Natural killer cell treated with Interleukin-12 subunit alpha and Interleukin-12 subunit beta and Interleukin-15 and Interleukin-18, amount 100 ng/mL, for 72 hours (primary cell): ENCODE measurements around the gene SPATA9. TPM values are rescaled to one million over a fixed set of nuclear protein-coding genes. Genes with fewer than 3 reads are reported as not detected.
"Not testable (repeated sequence)": the region's sequence is repeated elsewhere in the genome, so short reads cannot be mapped to it uniquely, and the experiment has no call there.

Experiments
- ATAC-seq, 2 donors: fragments of 150-1000 bp; cut with Tn5 transposase in 1 of 2; sonication (Bioruptor Pico), chemical (Tn5 transposase) in 1 of 2; 2 replicates each; pipeline ENCODE4 v1.10.0; 2021
- DNase-seq: peaks from one replicate; pipeline ENCODE4 v3.0.0; 2022; ENCODE audit warnings: low spot score
- H3K27ac Mint-ChIP-seq, 2 donors: 1 replicate in 1 of 2; 2 replicates in 1 of 2; pipeline ENCODE4 v1.8.0; 2022; ENCODE audit warnings: mixed read lengths in 2 of 2, mild to moderate bottlenecking in 1 of 2, moderate library complexity in 1 of 2
- H3K27me3 Mint-ChIP-seq, 2 donors: 1 replicate in 1 of 2; 2 replicates in 1 of 2; pipeline ENCODE4 v1.8.0; 2022; ENCODE audit warnings: mixed read lengths in 2 of 2
- H3K36me3 Mint-ChIP-seq: one replicate; pipeline ENCODE4 v1.8.0; 2022; ENCODE audit warnings: mixed read lengths
- H3K4me1 Mint-ChIP-seq, 2 donors: 1 replicate in 1 of 2; 2 replicates in 1 of 2; pipeline ENCODE4 v1.8.0; 2022; ENCODE audit warnings: low read depth in 2 of 2, mixed read lengths in 2 of 2, mild to moderate bottlenecking in 1 of 2
- H3K4me3 Mint-ChIP-seq: one replicate; pipeline ENCODE4 v1.8.0; 2022; ENCODE audit warnings: mixed read lengths
- H3K9me3 Mint-ChIP-seq: 2 replicates; pipeline ENCODE4 v1.8.0; 2022; ENCODE audit warnings: mixed read lengths
- total RNA-seq, 2 donors: library from RNA; stranded (reverse); gene quantifications; one replicate each; pipeline ENCODE4 v1.2.3, GENCODE V29; 2022

The SPATA9 gene
- total RNA-seq, 2 donors from 2014 or later, result 1.4 to 1.9 TPM

DNA sequence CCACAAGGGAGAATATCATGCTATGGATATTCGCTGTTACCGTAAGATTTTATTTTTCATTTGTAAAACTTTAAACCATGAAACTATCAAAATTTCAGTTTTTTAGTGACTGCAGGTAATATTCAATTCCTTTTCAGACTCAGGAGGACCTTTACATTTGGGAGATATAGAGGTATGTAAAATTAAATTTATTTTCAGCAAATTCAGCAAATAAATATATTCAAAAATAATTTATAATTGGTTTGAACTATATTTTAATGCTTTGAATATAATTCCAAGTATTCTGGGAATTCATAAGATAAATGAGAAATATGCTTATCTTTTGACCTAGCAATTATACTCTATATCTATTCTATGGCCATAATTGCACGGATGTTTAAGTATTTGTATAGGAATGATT lies 28.6 kb downstream of the SPATA9 start:
- DNase-seq, result no peak
- ATAC-seq, result no peak
- Mint-ChIP-seq H3K4me3 (no peak overlapping the region), H3K9me3 (no peaks in the 10 kb centered on the region), H3K27ac (no peak overlapping the region), H3K36me3 (no peaks in the 10 kb centered on the region), H3K4me1 (no peaks in the 10 kb centered on the region), H3K27me3 (no peaks in the 10 kb centered on the region)

- H3K4me3 Mint-ChIP-seq, result no peak overlapping the region
- no peaks in the 10 kb centered on the region for H3K36me3 Mint-ChIP-seq
- DNase-seq, result no peak
- H3K27me3 Mint-ChIP-seq, result no peaks in the 10 kb centered on the region
- H3K4me1 Mint-ChIP-seq, result peaks cover 0 to 3% of the 10 kb centered on the region in 2 donors
- ATAC-seq, result no peak
- H3K27ac Mint-ChIP-seq, result no peak overlapping the region
- no peaks in the 10 kb centered on the region for H3K9me3 Mint-ChIP-seq
These were observed 29.9 kb downstream of the SPATA9 start for GRCh38 chr5:95652849-95653248.

GRCh38 chr5:95649842-95650620 lies 32.8 kb downstream of the SPATA9 start:
- Mint-ChIP-seq H3K36me3 (no peaks in the 10 kb centered on the region), H3K27me3 (no peaks in the 10 kb centered on the region), H3K27ac (peak overlapping the region in 1 of 2 donors; percentile 3), H3K9me3 (no peaks in the 10 kb centered on the region), H3K4me3 (no peak overlapping the region), H3K4me1 (peaks cover 5 to 7% of the 10 kb centered on the region in 2 donors)
- DNase-seq (no peak), ATAC-seq (no peak)

DNA sequence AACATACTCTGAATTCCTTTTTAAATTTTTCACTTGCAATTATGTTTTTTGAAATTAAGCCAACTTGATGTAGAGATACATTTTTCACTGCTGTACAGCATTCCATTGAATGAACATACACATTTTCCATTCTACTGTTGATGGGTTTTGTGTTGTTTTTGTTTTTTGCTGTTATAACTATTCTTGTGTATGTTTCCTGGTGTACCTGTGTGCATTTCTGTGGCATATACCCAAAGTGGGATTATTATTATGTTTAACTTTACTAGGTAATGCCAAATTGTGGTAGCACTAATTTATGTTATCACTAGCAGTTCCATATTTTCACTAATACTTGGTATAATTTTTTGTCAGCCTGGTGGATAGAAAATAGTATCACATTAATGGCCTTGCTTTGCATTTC lies 33.5 kb downstream of the SPATA9 start:
- Mint-ChIP-seq H3K27ac (no peak overlapping the region), H3K4me1 (peaks cover 9% of the 10 kb centered on the region in 2 donors), H3K9me3 (no peaks in the 10 kb centered on the region), H3K36me3 (no peaks in the 10 kb centered on the region), H3K27me3 (no peaks in the 10 kb centered on the region), H3K4me3 (no peak overlapping the region)
- ATAC-seq (no peak), DNase-seq (no peak)

GRCh38 chr5:95647886-95648860 lies 34.6 kb downstream of the SPATA9 start:
- peaks cover 13 to 14% of the 10 kb centered on the region in 2 donors for H3K4me1 Mint-ChIP-seq
- no peaks in the 10 kb centered on the region for H3K9me3 Mint-ChIP-seq
- ATAC-seq (no peak), DNase-seq (no peak)
- H3K36me3 Mint-ChIP-seq, result no peaks in the 10 kb centered on the region
- peak overlapping the region; percentile 55 for H3K4me3 Mint-ChIP-seq
- peak overlapping the region in 1 of 2 donors; percentile 59 for H3K27ac Mint-ChIP-seq
- H3K27me3 Mint-ChIP-seq, result no peaks in the 10 kb centered on the region

DNA sequence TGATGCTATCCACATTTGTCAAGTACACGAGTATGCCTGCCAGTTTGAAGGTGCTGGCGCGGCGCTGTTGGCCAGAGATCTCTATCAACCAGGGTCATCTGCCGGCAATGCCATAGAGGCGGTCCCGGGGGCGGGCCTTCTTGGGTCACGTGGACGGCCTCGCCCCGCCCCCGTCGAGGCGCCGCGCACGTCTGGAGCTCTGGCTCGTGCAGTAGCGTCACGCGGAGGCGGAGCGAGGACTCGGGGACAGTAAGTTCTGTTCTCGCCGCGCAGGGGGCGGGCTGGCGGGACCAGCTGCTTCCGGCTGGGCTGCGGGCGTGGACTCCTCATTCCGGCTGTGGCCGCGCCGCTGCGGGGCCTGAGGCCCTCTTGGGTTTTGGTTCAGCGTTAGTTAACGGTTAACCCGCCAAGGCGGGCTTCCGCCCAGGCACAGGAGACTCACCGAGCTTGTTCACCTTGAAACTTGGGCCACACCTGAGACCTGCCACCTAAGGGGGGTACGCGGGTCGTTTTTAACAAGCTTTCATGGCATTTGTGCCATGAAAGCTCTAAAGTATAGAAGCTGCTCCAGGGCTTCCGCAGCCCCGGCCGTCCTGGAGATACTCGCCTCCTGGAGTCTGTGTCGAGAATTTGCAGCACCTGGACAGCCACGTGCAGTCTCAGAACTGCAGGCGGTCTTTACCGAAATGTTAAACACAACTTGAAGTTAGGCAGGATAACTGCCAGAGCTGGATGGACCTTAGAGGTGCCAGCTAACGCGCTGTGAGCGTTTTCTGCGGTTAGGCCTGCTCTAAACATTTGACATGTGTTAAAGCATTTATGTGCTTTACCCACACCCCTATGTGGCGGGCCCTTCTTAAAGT lies 36.0 kb downstream of the SPATA9 start, which contains the start of gene RFESD:
RFESD (plus strand) TSS at position 209 of the 863 bp plus-strand sequence. CDS start 5,495 bp downstream, outside the sequence.
- DNase-seq, result peak; percentile 99
- Mint-ChIP-seq H3K27ac (peak within 1 kb of the TSS; percentile 81 to 87), H3K9me3 (no peaks in the 10 kb centered on the region), H3K36me3 (no peaks in the 10 kb centered on the region), H3K27me3 (no peaks in the 10 kb centered on the region), H3K4me3 (peak within 1 kb of the TSS; percentile 76), H3K4me1 (peaks cover 13 to 14% of the 10 kb centered on the region in 2 donors)
- ATAC-seq, result peak; percentile 99 to 100

DNA sequence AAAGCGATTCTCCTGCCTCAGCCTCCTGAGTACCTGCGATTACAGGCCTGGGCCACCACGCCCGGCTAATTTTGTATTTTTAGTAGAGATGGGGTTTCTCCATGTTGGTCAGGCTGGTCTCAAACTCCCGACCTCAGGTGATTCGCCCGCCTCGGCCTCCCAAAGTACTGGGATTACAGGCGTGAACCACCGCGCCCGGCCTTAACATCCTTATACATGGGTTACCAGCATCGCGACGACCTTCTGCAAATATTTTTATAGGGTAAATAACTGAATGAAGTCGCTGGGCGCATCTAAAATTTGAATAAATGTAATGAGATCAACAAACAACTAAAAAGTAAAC lies 36.6 kb downstream of the SPATA9 start:
- H3K9me3 Mint-ChIP-seq, DNase-seq, H3K27me3 Mint-ChIP-seq, H3K36me3 Mint-ChIP-seq, ATAC-seq: not testable (repeated sequence)
- peaks cover 13 to 14% of the 10 kb centered on the region in 2 donors for H3K4me1 Mint-ChIP-seq
- H3K4me3 Mint-ChIP-seq, result peak overlapping the region; percentile 76
- H3K27ac Mint-ChIP-seq, result peak overlapping the region; percentile 81 to 87

DNA sequence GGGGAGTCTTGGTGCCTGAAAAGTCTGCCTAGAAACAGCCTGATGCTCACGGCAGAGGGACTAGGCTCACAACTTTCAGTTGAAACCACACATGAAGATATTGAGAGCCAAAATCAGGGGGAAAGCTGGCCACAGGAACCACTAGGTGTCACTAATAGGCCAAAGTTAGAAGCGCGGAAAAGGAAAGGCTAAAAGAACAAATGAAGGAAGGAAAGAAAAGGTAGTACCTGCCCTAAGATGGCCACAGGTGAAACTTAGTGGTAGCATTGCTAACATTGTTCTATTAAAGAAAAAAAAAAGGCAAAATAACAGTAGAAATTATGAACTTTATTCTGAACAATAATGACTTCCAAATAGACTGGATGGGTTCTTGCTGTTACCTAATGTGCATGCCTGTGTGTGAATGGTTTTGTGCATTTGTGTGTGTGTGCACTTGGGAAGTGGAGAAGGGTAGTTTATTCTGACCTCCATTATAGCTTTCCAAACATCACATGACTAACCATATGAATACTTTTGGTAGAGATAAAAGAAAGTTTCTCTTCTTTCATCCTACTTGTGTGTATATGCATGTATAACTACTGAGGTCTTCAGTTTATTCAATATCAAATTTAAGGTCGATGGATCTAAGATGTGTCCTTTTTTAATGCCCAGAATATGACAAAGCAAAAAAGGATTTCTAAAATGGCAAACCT lies 38.3 kb downstream of the SPATA9 start:
- Mint-ChIP-seq H3K4me1 (peaks cover 13 to 14% of the 10 kb centered on the region in 2 donors), H3K27ac (peak overlapping the region in 1 of 2 donors; percentile 20), H3K36me3 (no peaks in the 10 kb centered on the region), H3K9me3 (no peaks in the 10 kb centered on the region), H3K27me3 (peaks cover 2 to 3% of the 10 kb centered on the region in 2 donors), H3K4me3 (peak overlapping the region; percentile 36)
- DNase-seq, result no peak
- ATAC-seq, result no peak

- no peak for DNase-seq
- Mint-ChIP-seq H3K9me3 (no peaks in the 10 kb centered on the region), H3K27me3 (peaks cover 5 to 13% of the 10 kb centered on the region in 2 donors), H3K4me1 (peaks cover 13 to 14% of the 10 kb centered on the region in 2 donors), H3K27ac (no peak overlapping the region), H3K4me3 (no peak overlapping the region), H3K36me3 (no peaks in the 10 kb centered on the region)
- no peak for ATAC-seq
These were observed 39.6 kb downstream of the SPATA9 start for GRCh38 chr5:95643152-95643551.

DNA sequence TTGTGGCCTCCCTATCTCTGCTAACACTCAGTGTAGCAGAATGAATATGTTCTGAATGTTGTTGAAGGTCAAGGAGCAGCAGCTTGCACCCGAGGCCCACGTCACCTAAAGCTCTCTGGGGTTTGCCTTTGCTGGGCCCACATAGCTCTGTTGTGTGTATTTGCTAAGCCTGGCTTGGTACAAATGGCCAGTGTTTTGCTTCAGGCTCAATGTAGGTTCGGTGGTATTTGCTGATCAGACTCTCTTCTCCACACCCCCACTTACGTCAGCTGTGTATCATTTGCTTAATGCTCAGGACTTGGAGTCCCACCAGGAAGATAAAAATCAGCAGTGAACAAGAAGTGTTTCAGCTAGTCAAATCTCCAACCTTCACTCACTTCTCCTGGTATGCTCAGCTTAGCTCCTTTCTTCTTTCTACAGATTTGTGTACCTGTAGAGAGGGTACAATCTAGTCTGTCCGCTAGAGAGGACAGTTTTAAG lies 41.0 kb downstream of the SPATA9 start:
- Mint-ChIP-seq H3K27ac (no peak overlapping the region), H3K27me3 (peaks cover 5 to 14% of the 10 kb centered on the region in 2 donors), H3K4me1 (peaks cover 8 to 14% of the 10 kb centered on the region in 2 donors), H3K9me3 (no peaks in the 10 kb centered on the region), H3K4me3 (no peak overlapping the region), H3K36me3 (no peaks in the 10 kb centered on the region)
- DNase-seq, result no peak
- ATAC-seq, result no peak

- DNase-seq, result no peak
- Mint-ChIP-seq H3K4me3 (no peak overlapping the region), H3K27me3 (peaks cover 5 to 14% of the 10 kb centered on the region in 2 donors), H3K4me1 (no peaks in the 10 kb centered on the region), H3K9me3 (no peaks in the 10 kb centered on the region), H3K36me3 (no peaks in the 10 kb centered on the region), H3K27ac (no peak overlapping the region)
- no peak for ATAC-seq
These were observed 44.2 kb downstream of the SPATA9 start for GRCh38 chr5:95638632-95639031.

DNA sequence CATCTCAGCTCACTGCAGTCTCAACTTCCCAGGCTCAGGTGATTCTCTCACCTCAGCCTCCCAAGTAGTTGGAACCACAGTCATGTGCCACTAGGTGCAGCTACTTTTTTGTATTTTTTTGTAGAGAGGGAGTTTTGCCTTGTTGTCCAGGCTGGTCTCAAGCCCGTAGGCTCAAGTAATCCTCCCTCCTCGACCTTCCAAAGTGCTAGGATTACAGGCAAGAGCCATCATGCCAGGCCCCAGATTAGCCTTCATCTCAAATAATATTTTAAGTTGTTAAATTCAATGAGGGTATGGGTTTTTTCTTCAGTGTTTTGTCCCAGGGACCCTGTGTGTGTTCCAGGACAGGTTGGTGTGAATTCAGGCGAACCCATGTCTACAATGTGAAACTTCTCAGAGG lies 48.7 kb downstream of the SPATA9 start:
- H3K4me3 Mint-ChIP-seq, result no peak overlapping the region
- ATAC-seq (no peak), DNase-seq (no peak)
- H3K9me3 Mint-ChIP-seq, result peaks cover 11% of the 10 kb centered on the region
- peaks cover under 1 to 9% of the 10 kb centered on the region in 2 donors for H3K27me3 Mint-ChIP-seq
- peaks cover 12 to 14% of the 10 kb centered on the region in 2 donors for H3K4me1 Mint-ChIP-seq
- H3K36me3 Mint-ChIP-seq, result peaks cover 10% of the 10 kb centered on the region
- peak overlapping the region in 1 of 2 donors; percentile 32 for H3K27ac Mint-ChIP-seq
